ENCODE data around the gene STEAP1B. TPM values are rescaled to one million over a fixed set of nuclear protein-coding genes. Genes with fewer than 3 reads are reported as not detected.

Gene STEAP1B
- total RNA-seq, 1 donor, result 38.6 TPM

GRCh38 chr7:22400150-22400814 lies 99.7 kb downstream of the STEAP1B start:
- H3K4me3 ChIP-seq (ENCODE audit: low read depth, low read length), result no peak overlapping the region
- DNase-seq (ENCODE audit: low read depth), result no peak
- TF ChIP-seq CTCF (IDR thresholded peaks at IDR 0.05; ENCODE audit: insufficient read depth, low read length), result no peak

- H3K4me3 ChIP-seq (ENCODE audit: low read depth, low read length), result no peak overlapping the region
- no peak for TF ChIP-seq CTCF (IDR thresholded peaks at IDR 0.05; ENCODE audit: insufficient read depth, low read length)
- no peak for DNase-seq (ENCODE audit: low read depth)
These were observed 100.4 kb downstream of the STEAP1B start for GRCh38 chr7:22399546-22399945.

GRCh38 chr7:22399091-22399490 lies 100.9 kb downstream of the STEAP1B start:
- TF ChIP-seq CTCF (IDR thresholded peaks at IDR 0.05; ENCODE audit: insufficient read depth, low read length), result no peak
- H3K4me3 ChIP-seq (ENCODE audit: low read depth, low read length), result no peak overlapping the region
- no peak for DNase-seq (ENCODE audit: low read depth)

- DNase-seq (ENCODE audit: low read depth), result peak; percentile 12
- no peak for TF ChIP-seq CTCF (IDR thresholded peaks at IDR 0.05; ENCODE audit: insufficient read depth, low read length)
- H3K4me3 ChIP-seq (ENCODE audit: low read depth, low read length), result no peak overlapping the region
These were observed 102.0 kb downstream of the STEAP1B start for GRCh38 chr7:22397981-22398380.

GRCh38 chr7:22395222-22395621 lies 104.8 kb downstream of the STEAP1B start:
- TF ChIP-seq CTCF (IDR thresholded peaks at IDR 0.05; ENCODE audit: insufficient read depth, low read length), result no peak
- no peak overlapping the region for H3K4me3 ChIP-seq (ENCODE audit: low read depth, low read length)
- no peak for DNase-seq (ENCODE audit: low read depth)

- DNase-seq (ENCODE audit: low read depth), result no peak
- no peak overlapping the region for H3K4me3 ChIP-seq (ENCODE audit: low read depth, low read length)
- no peak for TF ChIP-seq CTCF (IDR thresholded peaks at IDR 0.05; ENCODE audit: insufficient read depth, low read length)
These were observed 105.2 kb downstream of the STEAP1B start for GRCh38 chr7:22394739-22395138.
